Epithelial cell of esophagus (primary cell): ENCODE measurements around the gene CCN6.

Experiments used
- DNase-seq: peaks from one replicate; pipeline ENCODE4 v3.0.0; 2010; ENCODE audit warnings: low read depth
- H3K4me3 ChIP-seq: 2 replicates; pipeline ENCODE4 v1.5.1; 2011; ENCODE audit warnings: mild to moderate bottlenecking, low read length, control low read depth
- CTCF ChIP-seq: IDR thresholded peaks from 2 replicates; pipeline ENCODE4 v1.5.1; 2011; ENCODE audit warnings: low read depth, mild to moderate bottlenecking, low read length, control low read depth, inconsistent platforms; ENCODE audit not compliant: insufficient read depth; ENCODE audit errors: missing control alignments

CCN6 gene

GRCh38 chr6:112066606-112067005 is 12.7 kb downstream of the CCN6 start:
- no peak for DNase-seq
- H3K4me3 ChIP-seq, result no peak overlapping the region
- TF ChIP-seq CTCF, result no peak

- TF ChIP-seq CTCF, result no peak
- DNase-seq, result no peak
- no peak overlapping the region for H3K4me3 ChIP-seq
These were observed 27.7 kb downstream of the CCN6 start for GRCh38 chr6:112081569-112081968.

DNA sequence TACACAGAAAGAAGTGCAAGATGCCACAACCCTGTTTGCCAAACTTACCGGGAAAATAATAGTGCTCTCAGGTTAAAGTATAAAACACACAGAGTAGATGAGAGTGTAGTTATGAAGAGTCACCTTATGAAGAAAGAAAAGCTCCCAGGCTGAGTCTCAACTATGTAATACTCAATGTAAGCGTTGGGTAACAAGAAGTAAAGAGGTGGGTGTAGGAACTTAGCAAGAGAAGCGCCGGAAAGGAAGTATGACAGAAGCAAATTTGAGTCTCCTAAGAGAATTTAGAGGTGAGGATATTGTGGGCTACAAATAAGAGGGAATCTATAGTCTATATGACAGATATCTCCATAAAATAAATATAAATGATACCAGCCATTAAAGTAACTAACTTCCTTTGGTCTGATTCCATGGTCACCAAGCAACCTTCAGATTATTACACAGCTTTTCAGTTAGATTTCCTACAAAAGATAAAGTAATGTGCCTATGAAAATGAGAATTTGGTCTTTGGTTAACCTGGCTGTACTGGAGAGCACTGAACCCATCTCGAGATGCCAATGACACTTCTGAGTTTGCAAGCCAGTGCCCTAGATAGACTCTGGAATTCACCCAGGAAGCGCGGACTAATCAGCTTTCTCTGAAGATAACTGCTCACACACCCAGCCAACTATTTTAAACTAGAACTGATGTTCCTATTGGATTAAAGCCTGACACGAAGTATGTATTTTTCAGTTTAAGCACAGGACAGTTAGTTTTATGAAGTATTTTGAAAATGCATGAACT is 31.6 kb downstream of the CCN6 start:
- no peak for DNase-seq

GRCh38 chr6:112086744-112087135 is 32.8 kb downstream of the CCN6 start:
- peak; percentile 72 for DNase-seq
- peak overlapping the region; percentile 82 for H3K4me3 ChIP-seq
- peak; percentile 41 for TF ChIP-seq CTCF

More for the DNA sequence above, 31.6 kb downstream of the CCN6 start:
- no peak for TF ChIP-seq CTCF
- H3K4me3 ChIP-seq, result no peak overlapping the region

DNA sequence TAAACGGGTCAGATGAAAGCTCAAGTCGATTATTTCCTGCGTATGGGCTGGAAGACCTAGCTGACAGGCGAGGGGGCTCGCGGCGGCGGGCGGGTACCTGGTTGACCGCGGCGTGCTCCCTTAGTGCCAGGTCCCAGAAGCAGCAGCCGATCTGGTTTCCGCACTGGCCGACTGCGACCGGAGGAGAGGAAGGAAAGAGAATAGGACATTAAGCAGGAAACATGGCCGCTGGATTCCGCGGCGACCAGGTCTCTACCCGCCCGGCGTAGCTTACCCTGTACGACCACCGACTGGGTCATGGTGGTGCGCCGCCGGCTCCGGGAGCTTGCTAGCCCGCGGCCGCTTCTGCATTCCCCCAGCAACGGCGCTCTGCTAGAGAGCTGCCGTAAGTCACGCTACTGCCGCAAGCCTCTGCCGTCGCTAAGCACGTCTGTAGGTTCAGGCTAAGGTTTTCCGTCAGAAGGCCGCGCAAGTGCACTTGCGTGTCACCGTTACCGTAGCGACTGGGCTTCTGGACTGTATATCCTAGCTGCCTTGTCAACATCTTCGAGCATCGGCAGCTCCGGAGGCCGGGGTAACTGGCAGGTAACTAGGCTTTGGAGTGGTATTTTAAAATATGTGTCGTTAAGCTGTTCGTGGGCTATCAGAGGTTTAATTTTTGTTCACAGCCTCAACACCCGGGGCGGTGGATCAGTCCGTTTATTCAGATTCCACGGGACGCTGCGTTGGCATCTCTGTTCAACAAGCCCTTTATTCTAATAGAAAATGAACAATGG is 33.4 kb downstream of the CCN6 start, which contains the start of the genes FAM229B and TUBE1:
TSS of gene FAM229B (plus strand) at position 456 of the 776 bp plus-strand sequence. CDS start 11,693 bp downstream, outside the sequence.
TSS of gene TUBE1 (minus strand) at position 347 of the 776 bp plus-strand sequence. CDS start at position 299, 48 bp downstream.
- peak; percentile 96 for DNase-seq
- peak within 1 kb of the TSS; percentile 82 for H3K4me3 ChIP-seq
- TF ChIP-seq CTCF, result no peak

DNA sequence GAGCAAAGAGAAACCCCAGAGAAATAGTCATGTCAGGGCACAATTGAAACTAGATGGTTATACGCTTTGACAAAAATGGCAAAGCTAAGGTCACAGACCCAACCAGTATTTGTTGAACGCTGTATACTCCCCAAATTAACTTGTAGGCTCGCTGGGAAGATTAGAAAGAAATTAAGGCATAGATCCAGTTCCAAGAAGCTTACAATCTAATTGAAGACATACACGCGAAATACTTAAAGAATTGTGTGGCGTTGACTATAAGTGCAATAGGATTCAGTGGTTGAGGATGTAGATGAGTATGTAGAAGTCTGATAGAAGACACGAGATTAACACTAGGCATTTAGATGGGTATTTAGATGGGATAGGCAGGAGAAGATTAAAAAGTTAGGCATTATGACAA is 34.0 kb downstream of the CCN6 start:
- no peak for TF ChIP-seq CTCF
- no peak for DNase-seq
- H3K4me3 ChIP-seq, result peak overlapping the region; percentile 82
